Coronary artery (tissue), 2 donors: ENCODE data around the gene PDE6D.

Source experiments
- DNase-seq: peaks from one replicate; pipeline ENCODE4 v3.0.0-alpha.2; 2017; ENCODE audit warnings: low spot score
- H3K27ac ChIP-seq, 2 donors: fragments of 200-600 bp; sonication (generic); one replicate each; pipeline ENCODE4 v1.5.1; 2016 to 2019
- H3K4me3 ChIP-seq: fragments of 200-600 bp; sonication (generic); 2 replicates; pipeline ENCODE4 v1.5.1; 2016; ENCODE audit warnings: mild to moderate bottlenecking, moderate library complexity
- TF ChIP-seq, protein P1 (sequence below): fragments of 200-600 bp; sonication (generic); IDR thresholded peaks from one replicate; pipeline ENCODE4 v1.5.1; 2019; ENCODE audit warnings: antibody characterized with exemption

The PDE6D gene

DNA sequence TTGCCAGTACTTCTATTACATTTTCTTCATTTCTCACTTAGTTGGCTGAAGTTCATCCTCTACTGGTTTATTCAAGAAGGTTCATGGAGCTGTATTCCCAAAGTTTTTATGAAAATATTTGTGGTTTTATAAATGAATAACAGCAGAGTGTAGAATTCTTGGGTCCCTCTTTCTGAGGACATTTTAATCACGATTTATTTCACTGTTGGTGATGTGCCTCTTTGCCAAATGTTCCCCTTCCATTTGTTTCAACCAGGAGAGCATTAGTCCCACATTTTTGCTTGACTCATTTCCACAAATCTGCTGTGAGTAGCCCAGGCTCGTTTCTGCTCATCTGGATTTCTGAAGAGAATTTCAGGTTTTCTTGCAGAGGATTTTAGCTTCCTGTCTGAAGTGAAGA lies 25.9 kb upstream of the PDE6D start:
- TF ChIP-seq, protein P1, sequence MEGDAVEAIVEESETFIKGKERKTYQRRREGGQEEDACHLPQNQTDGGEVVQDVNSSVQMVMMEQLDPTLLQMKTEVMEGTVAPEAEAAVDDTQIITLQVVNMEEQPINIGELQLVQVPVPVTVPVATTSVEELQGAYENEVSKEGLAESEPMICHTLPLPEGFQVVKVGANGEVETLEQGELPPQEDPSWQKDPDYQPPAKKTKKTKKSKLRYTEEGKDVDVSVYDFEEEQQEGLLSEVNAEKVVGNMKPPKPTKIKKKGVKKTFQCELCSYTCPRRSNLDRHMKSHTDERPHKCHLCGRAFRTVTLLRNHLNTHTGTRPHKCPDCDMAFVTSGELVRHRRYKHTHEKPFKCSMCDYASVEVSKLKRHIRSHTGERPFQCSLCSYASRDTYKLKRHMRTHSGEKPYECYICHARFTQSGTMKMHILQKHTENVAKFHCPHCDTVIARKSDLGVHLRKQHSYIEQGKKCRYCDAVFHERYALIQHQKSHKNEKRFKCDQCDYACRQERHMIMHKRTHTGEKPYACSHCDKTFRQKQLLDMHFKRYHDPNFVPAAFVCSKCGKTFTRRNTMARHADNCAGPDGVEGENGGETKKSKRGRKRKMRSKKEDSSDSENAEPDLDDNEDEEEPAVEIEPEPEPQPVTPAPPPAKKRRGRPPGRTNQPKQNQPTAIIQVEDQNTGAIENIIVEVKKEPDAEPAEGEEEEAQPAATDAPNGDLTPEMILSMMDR, result no peak
- Histone ChIP-seq H3K27ac (no peak overlapping the region), H3K4me3 (no peak overlapping the region)
- no peak for DNase-seq

DNA sequence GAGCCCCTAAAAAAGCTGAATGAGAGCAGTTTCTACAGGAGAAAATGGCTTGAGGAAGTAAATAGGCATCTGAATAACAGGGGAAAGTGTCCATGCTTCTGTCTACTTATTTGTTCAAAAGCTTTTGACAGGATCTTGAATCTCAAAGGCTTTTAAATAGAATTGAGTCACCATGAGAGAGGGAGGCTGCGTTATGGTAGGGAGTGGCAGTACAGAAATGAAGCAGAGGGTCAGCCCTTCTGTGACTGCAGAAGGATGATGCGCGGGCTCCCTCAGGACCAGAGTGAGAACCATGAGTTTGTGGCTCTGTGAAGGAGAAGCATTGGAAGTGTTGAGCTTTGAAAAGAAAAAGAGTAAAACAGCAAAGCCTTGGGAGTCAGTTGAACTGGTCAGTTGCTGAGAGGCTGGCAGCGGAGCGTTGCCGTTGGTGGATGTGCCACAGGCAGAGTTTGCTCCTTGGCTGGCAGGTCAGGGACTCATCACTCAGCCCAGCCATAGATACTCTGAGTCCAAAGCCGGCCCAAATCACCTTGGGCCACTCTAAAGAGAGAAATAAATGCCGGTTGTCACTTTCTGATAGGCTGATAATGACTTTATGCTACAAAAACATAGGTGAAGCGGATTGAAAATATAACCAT lies 22.5 kb upstream of the PDE6D start:
- Histone ChIP-seq H3K4me3 (no peak overlapping the region), H3K27ac (no peak overlapping the region)
- DNase-seq, result no peak
- TF ChIP-seq, protein P1, result no peak

DNA sequence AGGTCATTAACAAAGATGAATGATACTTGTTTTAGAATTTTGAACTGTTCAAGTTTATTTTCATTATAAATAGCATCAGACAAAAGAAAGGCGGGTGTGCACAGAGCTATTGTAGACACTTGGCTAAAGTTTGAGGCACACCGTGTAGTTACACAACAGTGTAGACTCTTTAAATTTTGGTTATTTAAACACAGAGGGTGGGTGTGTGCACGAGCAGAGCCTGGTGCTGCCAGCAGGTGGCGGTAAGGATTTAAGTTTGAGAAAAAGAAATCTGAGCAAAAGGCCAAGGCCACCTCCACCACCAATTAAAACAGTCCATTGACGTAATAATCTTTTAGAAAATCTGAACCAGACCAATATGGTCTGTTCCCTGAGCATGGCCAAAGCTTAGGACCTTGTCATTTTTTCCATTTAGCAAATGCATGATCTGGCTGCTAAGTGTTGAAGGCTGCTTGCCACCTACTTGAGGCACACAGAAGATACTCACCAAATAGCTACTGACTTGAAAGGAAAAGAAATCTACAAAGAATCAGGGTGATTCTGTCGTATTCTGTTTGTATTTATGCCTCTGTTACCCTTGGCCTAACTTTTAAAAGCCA lies 19.5 kb upstream of the PDE6D start:
- no peak for DNase-seq
- TF ChIP-seq, protein P1, result peak; percentile 29
- Histone ChIP-seq H3K4me3 (no peak overlapping the region), H3K27ac (no peak overlapping the region)

DNA sequence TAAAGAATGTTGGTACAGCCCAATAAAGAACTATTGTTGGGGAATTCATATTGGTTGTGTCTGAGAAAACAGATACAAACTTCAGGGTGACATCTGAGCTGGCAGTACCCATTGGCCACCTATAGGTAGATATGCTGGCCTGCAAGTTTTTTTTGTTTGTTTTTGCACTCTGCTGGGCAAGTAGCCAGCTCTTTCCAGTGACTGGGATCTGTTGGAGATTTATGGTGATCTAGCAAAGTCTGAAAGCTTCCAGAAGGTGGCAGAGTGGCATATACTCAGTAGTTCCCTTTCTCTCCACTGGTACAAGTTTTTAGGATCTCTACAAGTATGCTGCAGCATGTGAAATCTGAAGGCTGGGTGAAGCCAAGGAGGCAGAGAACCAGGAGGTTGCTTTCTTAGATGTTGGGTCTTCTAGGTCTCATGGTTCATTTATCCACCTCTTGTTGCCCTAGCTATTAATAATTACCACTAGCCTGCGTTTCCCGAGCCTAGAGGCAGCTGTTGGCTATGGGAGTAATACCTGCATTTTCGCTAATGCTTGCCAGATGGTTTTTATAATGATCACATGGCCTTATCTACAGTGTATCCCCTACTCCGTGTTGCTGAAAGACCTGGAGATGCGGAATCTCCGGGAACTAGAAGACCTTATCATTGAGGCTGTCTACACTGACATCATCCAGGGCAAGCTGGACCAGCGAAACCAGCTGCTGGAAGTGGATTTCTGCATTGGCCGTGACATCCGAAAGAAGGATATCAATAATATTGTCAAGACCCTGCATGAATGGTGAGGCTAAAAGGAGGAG lies 14.6 kb upstream of the PDE6D start:
- Histone ChIP-seq H3K27ac (no peak overlapping the region), H3K4me3 (no peak overlapping the region)
- no peak for DNase-seq
- TF ChIP-seq, protein P1, result no peak

DNA sequence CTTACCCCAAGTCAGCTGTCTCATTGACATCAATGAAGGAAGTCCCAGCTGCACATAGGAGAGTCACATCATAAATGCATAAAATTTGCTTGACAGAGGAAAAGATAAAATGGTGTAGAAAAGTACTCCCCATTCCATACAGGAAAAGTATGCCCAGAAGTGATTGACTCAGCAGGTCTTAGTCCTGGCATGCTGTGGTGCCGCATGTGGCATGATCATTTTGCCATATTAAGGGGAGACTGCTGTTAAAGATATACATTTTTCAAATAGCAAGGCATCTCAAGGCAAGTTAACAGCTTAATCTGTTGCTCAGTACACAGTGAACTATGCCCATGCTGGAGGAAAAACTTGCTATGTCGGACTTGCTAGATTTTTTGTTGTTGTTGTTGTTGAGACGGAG lies 13.3 kb upstream of the PDE6D start:
- no peak overlapping the region for H3K4me3 ChIP-seq
- H3K27ac ChIP-seq, result no peak overlapping the region
- no peak for DNase-seq
- TF ChIP-seq, protein P1, result no peak

DNA sequence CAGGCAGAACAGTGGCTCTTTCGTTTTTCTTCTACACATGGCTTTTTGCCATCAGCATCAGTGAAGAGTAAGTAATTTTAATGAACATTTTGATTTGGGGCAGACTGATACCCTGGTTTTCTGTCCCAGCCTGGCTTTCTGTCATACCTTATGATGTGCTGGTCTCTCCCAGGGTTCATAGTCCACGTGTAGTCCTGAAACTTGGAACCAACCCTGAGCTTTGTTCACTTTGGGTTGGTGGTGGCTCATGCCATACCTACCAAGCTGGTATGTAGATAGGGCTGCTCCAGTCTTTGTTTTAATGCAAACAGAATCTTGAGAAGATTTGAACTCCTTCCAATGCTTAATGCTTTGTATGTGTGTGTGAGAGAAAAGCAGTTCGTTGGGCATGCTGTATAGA lies 10.0 kb upstream of the PDE6D start:
- no peak overlapping the region for H3K27ac ChIP-seq
- H3K4me3 ChIP-seq, result no peak overlapping the region
- DNase-seq, result no peak
- TF ChIP-seq, protein P1, result no peak
